Body of pancreas (tissue), 4 donors: ENCODE results near the gene GABBR1.

Experiments used
- POLR2A ChIP-seq, 3 donors: fragments of 450-650 bp; IDR thresholded peaks; one replicate each; pipeline ENCODE4 v1.6.1; 2016; ENCODE audit warnings: antibody characterized with exemption in 3 of 3, mild to moderate bottlenecking in 2 of 3
- TF ChIP-seq, protein P1 (sequence below), 7 experiments: fragments of 450-650 bp in 4 of 7; fragments of 200-600 bp in 3 of 7; sonication (generic) in 3 of 7; IDR thresholded peaks; one replicate each; pipeline ENCODE4 v1.5.1; 2016 to 2019; ENCODE audit warnings: antibody characterized with exemption in 7 of 7

DNA sequence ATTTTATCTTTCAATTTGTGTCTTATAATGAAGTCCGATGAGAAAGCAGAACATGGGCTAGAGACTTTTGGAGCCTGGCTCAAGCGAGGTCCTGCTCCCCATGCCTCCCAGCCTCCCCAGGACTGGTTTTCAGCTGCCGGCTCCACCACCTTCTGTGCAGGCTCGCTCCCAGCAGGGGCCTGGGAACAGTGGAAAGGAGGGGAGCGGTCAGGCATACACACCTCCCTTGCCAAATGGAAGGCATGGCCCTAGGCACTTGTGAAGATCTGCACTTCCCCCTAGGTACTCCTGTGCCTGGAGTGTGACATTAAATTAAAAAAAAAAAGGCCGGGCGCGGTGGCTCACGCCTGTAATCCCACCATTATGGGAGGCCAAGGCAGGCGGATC is 19.2 kb upstream of the GABBR1 start:
- no peak for TF ChIP-seq POLR2A (IDR thresholded peaks at IDR 0.05)
- TF ChIP-seq, protein P1, sequence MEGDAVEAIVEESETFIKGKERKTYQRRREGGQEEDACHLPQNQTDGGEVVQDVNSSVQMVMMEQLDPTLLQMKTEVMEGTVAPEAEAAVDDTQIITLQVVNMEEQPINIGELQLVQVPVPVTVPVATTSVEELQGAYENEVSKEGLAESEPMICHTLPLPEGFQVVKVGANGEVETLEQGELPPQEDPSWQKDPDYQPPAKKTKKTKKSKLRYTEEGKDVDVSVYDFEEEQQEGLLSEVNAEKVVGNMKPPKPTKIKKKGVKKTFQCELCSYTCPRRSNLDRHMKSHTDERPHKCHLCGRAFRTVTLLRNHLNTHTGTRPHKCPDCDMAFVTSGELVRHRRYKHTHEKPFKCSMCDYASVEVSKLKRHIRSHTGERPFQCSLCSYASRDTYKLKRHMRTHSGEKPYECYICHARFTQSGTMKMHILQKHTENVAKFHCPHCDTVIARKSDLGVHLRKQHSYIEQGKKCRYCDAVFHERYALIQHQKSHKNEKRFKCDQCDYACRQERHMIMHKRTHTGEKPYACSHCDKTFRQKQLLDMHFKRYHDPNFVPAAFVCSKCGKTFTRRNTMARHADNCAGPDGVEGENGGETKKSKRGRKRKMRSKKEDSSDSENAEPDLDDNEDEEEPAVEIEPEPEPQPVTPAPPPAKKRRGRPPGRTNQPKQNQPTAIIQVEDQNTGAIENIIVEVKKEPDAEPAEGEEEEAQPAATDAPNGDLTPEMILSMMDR (IDR thresholded peaks at IDR 0.05), result no peak
